GM19438 (cell line): ENCODE results near the gene HPS3.

ENCODE experiments used
- ATAC-seq: cut with Tn5 transposase; IDR thresholded peaks from one replicate; pipeline ENCODE4 v1.9.1; 2021; ENCODE audit warnings: low read depth; ENCODE audit not compliant: unreplicated experiment

HPS3 gene

GRCh38 chr3:149221783-149222517 lies 92.5 kb downstream of the HPS3 start, which contains the start of gene CP:
TSS of gene CP (minus strand) at chr3:149221829. CDS start at chr3:149221792, 37 bp downstream.
- ATAC-seq = no peak
